ENCODE results near the gene MX1.

The MX1 gene

DNA sequence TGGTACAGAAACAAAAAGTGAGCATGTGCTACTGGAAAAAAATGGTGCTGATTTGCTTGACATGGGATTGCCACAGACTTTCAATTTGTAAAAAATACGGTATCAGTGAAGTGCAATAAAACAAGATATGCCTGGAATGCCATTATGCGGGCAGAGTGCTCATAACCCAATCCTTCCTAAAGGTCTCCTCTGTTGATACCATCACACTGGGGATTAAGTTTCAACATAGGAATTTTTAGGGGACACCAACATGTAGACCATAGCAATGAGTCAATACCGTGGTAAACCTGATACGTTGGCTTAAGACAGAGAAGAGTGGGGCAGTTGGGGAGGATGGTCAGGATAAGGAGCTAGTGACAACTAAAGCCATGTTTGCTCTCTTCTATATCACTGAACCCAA is 20.5 kb downstream of the MX1 start:
- no peak for DNase-seq (ENCODE audit: extremely low read depth, low read depth)
- TF ChIP-seq, protein P1, sequence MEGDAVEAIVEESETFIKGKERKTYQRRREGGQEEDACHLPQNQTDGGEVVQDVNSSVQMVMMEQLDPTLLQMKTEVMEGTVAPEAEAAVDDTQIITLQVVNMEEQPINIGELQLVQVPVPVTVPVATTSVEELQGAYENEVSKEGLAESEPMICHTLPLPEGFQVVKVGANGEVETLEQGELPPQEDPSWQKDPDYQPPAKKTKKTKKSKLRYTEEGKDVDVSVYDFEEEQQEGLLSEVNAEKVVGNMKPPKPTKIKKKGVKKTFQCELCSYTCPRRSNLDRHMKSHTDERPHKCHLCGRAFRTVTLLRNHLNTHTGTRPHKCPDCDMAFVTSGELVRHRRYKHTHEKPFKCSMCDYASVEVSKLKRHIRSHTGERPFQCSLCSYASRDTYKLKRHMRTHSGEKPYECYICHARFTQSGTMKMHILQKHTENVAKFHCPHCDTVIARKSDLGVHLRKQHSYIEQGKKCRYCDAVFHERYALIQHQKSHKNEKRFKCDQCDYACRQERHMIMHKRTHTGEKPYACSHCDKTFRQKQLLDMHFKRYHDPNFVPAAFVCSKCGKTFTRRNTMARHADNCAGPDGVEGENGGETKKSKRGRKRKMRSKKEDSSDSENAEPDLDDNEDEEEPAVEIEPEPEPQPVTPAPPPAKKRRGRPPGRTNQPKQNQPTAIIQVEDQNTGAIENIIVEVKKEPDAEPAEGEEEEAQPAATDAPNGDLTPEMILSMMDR (IDR thresholded peaks at IDR 0.05; ENCODE audit: low read depth, low read length, missing control alignments): no peak
- H3K4me3 ChIP-seq (replicated peaks; ENCODE audit: low read depth, low read length): no peak overlapping the region

DNA sequence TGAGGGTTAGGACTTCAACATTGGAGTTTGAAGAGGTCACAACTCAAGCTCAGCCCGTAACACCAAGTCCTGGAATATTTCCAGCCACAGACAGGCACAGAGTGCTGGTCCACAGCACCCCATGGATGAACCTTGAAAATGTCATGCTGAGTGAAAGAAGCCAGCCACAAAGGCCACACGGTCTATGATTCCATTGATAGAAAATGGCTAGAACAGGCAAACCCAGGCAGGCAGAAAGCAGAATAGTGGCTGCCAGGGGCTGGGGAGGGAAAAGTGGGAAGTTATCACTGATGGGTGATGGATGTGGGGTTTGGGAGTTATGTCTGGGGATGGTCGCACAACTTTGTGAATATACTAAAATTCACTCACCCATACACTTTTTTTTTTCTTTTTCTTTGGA is 21.3 kb downstream of the MX1 start:
- H3K4me3 ChIP-seq (replicated peaks; ENCODE audit: low read depth, low read length): no peak overlapping the region
- TF ChIP-seq, protein P1 (IDR thresholded peaks at IDR 0.05; ENCODE audit: low read depth, low read length, missing control alignments): no peak
- DNase-seq (ENCODE audit: extremely low read depth, low read depth): no peak

DNA sequence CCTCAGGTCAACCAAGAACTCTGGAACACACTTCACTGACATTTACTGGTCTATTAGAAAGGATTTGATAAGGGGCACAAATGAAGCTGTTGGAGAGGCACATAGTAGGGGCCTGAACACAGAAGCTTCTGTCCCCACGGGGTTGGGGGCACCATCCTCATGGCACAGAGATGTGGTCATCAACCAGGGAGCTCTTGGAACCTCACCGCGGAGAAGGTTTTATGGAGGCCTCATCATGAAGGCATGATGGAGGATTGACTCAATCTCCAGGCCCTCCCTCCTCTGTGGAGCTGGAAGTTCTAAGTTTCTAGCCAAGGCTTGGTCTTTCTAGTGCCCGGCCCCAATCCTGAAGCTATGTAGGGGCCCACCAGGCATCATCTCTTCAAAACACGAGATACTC is 23.6 kb downstream of the MX1 start:
- TF ChIP-seq, protein P1 (IDR thresholded peaks at IDR 0.05; ENCODE audit: low read depth, low read length, missing control alignments): no peak
- DNase-seq (ENCODE audit: extremely low read depth, low read depth): no peak
- H3K4me3 ChIP-seq (replicated peaks; ENCODE audit: low read depth, low read length): no peak overlapping the region

DNA sequence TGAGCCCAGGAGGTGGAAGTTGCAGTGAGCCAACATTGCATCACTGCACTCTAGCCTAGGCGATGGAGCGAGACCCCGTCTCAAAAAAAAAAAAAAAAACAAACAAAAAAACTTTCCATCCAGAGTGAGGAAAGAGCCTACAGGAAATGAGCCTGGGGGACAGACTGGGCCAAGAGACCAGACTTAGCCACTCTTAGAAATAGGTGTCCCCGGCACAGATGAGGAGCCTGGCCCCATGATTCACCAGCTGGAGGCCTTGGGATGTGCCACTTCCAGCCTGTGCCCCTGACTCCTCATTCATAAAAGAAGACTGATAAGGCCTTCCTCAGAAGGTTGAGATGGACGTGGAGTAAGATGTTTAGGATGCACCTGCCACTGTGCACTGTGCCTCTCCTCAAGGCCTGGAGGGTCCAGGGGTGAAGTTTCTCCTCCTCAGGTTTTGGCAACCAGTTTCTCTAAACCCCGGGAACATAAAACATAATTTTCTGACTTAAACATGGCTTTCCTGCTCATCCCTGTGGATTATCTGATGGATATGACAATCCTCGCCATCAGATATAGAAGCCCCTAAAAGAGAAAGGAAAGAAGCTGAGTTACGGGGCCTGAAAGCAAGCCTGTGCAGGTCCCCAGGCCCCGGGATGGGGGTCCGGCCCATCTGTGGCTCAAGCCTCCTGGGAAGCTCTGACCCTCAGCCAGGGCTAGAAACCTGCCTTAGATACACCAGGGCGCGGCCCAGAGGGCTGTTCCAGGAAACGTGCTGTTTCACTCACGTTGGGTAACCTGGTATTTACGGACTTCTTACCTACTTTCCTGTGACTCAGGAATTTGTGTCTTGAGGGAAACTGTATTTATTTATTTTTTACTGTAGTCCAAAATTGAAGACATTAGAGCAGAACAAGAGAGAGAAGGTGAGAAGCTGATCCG is 26.0 kb downstream of the MX1 start:
- no peak overlapping the region for H3K4me3 ChIP-seq (replicated peaks; ENCODE audit: low read depth, low read length)
- DNase-seq (ENCODE audit: extremely low read depth, low read depth): no peak
- TF ChIP-seq, protein P1 (IDR thresholded peaks at IDR 0.05; ENCODE audit: low read depth, low read length, missing control alignments): no peak

DNA sequence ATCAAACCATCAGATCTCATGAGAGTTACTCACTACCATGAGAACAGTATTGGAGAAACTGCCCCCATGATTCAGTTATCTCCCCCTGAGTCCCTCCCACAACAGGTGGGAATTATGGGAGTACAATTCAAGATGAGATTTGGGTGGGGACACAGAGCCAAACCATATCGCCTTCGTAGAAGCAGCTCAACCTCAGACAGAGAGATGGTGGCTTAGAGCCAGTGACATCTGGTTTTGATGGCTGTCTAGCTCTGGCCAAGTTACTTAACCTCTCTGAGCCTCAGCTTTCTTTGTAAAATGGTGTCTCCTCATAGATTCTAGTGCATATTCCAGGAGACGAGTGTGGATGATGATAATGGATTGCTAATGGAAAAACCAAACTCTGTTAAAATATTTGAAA is 27.2 kb downstream of the MX1 start:
- DNase-seq (ENCODE audit: extremely low read depth, low read depth): no peak
- H3K4me3 ChIP-seq (replicated peaks; ENCODE audit: low read depth, low read length): no peak overlapping the region
- TF ChIP-seq, protein P1 (IDR thresholded peaks at IDR 0.05; ENCODE audit: low read depth, low read length, missing control alignments): no peak

DNA sequence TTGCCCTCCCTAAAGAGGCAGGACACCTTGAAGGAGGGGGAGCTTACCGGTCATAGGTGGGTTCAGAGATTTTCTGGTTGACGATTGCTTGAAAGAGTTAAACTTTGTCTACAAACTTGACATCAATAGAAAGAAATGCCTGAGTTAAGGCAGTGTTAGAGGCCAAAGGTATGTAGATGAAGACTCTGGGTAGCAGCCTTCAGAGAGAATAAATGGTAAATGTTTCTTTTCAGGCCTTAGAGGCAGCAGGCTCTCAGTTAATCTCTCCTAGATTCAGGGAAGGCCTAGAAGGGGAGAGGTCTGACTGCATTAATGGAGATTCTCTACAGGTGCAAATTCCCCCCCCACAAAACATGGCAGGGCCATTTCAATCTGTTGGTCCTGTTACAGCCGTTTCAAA is 27.7 kb downstream of the MX1 start:
- no peak overlapping the region for H3K4me3 ChIP-seq (replicated peaks; ENCODE audit: low read depth, low read length)
- DNase-seq (ENCODE audit: extremely low read depth, low read depth): no peak
- TF ChIP-seq, protein P1 (IDR thresholded peaks at IDR 0.05; ENCODE audit: low read depth, low read length, missing control alignments): no peak

Measured in HFF-Myc (cell line).